Lung microvascular endothelial cell (primary cell): ENCODE data around the gene ARMC5. TPM values are rescaled to one million over a fixed set of nuclear protein-coding genes. Genes with fewer than 3 reads are reported as not detected.
"Not testable (repeated sequence)": the region's sequence is repeated elsewhere in the genome, so short reads cannot be mapped to it uniquely, and the experiment has no call there.

Experiments used
- DNase-seq, 2 donors: peaks; one replicate each; pipeline versions ENCODE4 v3.0.0 to v3.0.0-alpha.2; 2010; ENCODE audit warnings: low read depth in 2 of 2
- total RNA-seq: library from RNA; depleted of rRNA; stranded (reverse); fragments of >200 nt; gene quantifications from 2 replicates; pipeline ENCODE4 v1.2.1, GENCODE V29; 2014

The ARMC5 gene
- total RNA-seq, 1 donor from 2014 or later, result 17.3 TPM

DNA sequence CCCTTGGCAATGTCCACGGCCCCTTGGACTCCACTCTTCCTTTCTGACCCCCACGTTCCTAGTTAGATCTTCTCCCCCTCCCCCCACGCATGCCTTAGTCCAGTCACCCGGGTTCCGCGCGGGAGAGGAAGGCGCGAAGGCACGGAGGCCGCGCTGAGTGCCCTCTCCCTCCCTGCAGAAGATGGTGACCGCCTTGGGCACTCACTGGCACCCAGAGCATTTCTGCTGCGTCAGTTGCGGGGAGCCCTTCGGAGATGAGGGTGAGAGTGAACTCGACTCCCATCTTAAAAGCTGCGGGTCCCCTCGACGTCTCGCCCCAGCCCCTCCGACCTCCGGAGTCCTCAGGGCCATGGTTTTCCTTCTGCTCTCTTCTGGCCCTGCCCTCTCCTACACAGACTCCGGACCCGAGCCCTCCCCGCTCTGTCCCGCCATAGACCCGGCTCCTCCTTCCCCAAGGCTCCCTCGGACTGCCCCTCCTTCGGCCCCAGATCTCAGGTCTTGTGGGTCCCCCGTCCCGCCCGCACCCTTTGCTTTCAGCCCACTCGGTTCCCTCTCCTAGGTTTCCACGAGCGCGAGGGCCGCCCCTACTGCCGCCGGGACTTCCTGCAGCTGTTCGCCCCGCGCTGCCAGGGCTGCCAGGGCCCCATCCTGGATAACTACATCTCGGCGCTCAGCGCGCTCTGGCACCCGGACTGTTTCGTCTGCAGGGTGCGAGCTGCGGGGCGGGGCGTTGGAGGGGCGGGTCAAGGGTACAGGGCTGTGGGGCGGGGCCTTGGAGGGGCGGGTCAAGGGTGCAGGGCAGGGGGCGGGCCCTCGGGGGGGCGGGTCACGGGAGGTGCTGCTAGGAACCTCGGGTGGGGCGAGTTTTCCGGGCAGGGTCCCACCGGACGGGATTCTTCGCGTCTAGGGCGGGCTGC, 17.3 kb downstream of the ARMC5 start:
- DNase-seq, result no peak

DNA sequence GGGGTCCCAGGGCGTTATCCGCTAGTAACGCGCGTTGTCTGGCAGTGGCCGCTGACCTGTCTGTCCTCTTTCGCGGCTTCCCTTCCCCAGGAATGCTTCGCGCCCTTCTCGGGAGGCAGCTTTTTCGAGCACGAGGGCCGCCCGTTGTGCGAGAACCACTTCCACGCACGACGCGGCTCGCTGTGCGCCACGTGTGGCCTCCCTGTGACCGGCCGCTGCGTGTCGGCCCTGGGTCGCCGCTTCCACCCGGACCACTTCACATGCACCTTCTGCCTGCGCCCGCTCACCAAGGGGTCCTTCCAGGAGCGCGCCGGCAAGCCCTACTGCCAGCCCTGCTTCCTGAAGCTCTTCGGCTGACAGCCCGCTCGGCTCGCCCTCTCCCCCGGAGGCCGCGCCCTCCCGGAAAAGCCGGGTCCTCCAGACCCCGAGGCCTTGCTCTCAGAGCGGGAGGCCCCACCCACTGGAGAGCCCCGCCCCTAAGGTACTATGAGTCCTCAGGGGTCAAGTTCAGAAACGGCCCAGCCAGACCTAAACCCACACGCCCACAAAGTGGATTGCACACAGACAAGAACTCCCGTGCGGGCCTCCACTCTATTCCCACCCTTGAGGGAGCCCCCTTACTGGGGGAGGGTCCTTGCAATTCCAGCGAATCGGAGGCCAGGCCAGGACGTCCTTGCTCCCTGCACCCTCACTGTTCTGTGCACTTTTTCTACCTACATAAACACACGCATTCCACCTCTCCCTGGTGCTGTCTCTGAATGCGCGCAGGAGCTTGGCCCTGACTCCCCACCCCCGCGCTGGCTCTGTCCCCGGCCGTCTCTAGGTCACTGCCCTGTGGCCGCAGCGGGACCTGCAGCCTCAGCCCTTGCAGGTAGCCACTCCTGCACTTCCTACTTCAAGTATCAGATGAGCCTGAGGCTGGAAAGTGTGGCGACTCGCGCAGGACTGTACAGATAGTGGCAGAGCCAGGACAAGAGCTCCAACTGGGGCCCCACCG, 18.2 kb downstream of the ARMC5 start:
- no peak for DNase-seq

DNA sequence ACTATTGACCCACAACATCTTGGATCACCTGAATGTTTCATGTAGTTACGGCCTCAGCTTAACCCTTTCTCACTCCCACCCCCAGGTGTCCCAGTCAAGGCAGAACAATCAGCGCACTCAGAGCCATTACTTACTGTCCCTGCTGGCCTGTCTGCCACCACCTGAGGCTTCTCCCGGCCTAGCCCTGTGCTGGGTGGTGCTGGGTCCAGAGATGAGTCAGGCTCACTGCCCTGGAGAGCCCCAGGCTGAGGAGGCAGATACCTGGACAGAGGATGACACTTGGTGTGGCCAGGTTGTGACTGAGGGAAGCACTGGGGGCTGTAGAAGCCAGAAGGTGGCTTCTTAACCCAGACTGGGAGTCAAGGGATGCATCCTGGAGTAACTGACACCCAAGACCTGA, 19.7 kb downstream of the ARMC5 start:
- DNase-seq, result no peak

DNA sequence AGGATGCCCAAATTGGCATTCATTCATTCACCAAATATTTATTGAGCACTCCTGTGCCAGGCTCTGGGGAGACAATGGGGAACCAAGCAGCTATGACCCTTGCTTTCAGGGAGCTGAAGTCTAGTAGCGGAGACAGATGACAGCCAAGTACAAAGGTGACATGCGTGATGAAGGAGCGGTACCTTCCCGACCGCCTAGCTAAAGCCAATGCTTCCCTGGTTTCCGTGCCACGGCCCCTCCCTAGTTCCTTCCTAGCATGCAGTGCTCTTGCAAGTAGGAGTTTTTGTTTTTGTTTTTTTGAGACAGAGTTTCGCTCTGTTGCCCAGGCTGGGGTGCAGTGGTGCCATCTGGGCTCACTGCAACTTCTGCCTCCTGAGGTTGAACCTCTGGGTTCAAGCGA, 20.4 kb downstream of the ARMC5 start:
- DNase-seq, result no peak

DNA sequence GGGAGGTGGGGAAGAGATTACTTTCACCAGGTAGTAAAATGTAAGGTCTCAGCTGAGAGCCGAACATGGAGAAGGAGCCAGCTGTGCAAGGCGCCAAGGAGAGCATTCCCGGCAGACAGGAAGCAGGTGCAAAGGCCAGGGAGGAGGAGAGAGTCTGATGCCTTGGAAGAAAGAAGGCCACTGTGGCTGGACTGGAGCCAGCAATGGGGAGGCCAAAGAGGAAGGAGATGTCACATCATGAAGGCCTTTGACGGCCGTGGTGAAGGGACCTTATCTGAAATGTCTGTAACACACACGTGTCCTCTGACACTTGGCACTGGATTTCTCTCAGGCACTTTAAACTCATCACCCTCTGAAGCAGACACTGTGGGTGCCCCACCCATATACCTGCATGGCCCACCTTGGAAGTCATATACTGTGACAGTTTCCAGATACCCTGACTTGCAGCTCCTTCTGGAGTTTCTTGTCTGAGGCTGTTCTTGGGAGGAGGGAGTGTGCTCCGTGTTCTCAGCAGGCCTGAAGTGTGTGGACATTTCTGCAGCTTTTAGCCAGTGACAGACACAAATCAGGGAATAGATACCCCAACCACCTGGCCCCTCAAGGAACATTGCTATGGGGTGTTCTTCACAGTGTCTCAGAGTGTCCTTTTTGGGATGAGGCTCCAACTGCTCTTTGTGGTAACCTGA, 21.7 kb downstream of the ARMC5 start:
- DNase-seq, result peak in 1 of 2 donors; percentile 53

DNA sequence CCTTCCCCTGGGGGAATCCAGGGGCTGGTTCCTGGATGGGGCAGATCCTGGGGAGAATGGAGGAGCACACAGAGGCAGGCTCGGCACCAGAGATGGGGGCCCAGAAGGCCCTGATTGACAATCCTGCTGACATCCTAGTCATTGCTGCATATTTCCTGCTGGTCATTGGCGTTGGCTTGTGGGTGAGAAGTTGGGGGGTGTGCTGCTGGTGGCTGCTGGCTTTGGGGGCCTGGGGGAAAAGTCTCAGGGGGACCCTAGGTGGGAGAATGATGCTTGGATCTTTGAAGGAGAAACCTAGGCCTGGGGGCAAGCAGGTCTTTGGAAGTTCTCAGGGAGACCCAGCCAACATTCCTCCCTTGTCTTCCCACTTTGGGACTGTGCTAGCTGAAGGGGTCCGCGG, 23.8 kb downstream of the ARMC5 start, which contains the start of gene SLC5A2:
Gene SLC5A2, plus strand, starts transcription at position 43 of the 400 bp plus-strand sequence. Its CDS starts 14 bp downstream, at position 57.
- no peak for DNase-seq

DNA sequence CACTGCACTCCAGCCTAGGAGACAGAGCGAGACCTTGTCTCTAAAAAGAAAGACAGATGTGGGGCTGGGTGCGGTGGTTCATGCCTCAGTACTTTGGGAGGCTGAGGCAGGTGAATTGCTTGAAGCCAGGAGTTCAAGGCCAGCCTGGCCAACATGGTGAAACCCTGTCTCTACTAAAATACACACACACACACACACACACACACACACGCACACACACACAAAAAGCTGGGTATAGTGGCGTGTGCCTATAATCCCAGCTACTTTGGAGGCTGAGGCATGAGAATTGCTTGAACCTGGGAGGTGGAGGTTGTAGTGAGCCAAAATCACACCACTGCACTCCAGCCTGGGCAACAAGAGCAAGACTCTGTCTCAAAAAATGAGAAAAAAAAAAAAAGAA, 24.7 kb downstream of the ARMC5 start:
- DNase-seq, result not testable (repeated sequence)

DNA sequence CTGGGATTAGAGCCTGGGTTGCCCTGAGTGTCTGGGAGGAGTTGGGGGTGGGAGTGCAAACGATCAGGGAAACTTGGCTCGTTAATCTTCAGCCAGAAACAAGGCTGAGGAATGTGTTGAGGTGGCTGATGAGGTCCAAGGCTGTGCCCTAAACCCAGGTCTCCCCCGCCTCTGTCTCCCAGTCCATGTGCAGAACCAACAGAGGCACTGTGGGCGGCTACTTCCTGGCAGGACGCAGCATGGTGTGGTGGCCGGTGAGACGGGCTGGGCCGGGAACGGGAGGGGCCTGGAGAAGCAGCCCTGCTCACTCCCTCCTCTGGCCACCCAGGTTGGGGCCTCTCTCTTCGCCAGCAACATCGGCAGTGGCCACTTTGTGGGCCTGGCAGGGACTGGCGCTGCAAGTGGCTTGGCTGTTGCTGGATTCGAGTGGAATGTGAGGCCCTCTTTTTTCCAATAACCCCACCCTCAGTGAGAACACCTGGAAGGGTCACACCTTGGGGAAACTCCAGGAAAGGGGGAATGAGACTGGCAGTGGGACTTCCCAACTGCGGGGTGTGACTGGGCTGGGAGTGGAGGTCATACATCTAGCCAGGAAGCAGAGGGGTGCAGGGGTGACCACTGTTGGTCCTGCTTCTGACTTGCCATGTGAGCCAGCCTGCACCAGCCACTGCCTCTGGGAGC, 25.3 kb downstream of the ARMC5 start:
- DNase-seq, result no peak

DNA sequence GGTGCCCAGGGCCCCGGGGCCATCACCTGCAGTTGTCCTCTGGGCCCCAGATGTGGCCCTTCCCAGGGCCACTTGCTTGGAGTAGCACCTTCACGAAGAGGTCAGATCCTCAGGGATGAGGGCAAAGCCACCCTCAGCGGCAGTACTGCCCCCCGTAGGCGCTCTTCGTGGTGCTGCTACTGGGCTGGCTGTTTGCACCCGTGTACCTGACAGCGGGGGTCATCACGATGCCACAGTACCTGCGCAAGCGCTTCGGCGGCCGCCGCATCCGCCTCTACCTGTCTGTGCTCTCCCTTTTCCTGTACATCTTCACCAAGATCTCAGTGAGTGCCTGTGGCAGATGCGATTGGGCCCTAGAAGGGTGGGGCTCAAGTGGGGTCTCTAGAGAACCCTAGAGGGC, 26.3 kb downstream of the ARMC5 start:
- DNase-seq, result no peak

DNA sequence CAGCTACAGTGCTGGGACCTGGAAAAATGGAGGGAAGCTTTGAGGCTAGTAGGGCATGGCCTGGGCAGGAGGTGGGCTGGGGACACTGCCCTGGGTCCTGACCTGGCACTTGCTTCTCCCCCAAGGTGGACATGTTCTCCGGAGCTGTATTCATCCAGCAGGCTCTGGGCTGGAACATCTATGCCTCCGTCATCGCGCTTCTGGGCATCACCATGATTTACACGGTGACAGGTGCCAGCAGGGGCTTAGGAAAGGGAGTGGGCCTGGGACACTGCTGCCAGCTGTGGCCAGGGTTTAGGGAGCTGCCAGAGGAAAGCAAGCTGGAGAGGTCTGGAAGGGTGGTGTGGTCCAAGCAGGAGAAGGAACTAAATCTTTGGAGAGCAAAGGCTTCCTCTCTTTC, 26.7 kb downstream of the ARMC5 start:
- no peak for DNase-seq

DNA sequence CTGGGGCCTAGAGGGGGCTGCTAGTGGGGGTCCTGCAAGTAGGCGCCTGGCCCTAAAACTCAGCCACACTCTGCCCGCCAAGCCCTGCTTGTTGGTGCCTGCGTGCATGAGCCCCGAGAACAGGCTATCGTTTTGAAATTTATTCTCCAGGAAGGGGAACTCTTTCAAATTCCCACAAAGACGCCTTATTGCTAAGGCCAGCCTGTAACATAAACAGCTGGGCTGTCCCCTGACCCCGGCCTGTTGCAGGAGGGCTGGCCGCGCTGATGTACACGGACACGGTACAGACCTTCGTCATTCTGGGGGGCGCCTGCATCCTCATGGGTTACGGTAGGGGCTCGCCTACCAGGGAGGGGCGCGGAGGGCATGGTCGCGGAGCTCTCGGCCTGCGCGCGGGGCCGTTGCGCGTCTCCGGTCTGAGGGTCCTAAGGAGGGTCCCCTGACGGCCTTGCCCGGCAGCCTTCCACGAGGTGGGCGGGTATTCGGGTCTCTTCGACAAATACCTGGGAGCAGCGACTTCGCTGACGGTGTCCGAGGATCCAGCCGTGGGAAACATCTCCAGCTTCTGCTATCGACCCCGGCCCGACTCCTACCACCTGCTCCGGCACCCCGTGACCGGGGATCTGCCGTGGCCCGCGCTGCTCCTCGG, 27.9 kb downstream of the ARMC5 start:
- no peak for DNase-seq

DNA sequence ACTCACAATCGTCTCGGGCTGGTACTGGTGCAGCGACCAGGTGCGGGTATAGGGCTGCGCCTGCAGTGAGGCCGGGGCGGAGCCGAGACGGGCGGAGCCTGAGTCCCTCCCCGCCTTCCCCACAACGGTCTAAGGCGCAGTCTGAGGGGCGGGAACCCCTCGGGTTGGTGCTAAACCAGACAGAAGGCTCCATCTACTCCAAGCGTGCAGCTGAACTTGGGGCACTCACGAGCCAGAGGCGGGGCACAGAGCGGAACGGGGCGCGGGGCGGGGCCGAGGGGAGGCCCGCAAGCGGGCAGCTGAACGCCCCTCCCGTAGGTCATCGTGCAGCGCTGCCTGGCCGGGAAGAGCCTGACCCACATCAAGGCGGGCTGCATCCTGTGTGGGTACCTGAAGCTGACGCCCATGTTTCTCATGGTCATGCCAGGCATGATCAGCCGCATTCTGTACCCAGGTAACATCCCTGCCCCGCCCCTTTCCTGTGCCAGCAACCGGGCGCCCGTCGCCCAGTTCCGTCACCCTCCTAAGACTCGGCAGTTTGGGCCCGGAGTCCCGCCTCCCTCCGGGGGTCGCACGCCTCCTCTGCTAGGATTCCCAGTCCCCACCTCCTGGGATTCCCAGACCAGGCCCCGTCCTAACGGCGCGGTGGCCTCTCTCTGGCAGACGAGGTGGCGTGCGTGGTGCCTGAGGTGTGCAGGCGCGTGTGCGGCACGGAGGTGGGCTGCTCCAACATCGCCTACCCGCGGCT, 28.6 kb downstream of the ARMC5 start:
- no peak for DNase-seq

DNA sequence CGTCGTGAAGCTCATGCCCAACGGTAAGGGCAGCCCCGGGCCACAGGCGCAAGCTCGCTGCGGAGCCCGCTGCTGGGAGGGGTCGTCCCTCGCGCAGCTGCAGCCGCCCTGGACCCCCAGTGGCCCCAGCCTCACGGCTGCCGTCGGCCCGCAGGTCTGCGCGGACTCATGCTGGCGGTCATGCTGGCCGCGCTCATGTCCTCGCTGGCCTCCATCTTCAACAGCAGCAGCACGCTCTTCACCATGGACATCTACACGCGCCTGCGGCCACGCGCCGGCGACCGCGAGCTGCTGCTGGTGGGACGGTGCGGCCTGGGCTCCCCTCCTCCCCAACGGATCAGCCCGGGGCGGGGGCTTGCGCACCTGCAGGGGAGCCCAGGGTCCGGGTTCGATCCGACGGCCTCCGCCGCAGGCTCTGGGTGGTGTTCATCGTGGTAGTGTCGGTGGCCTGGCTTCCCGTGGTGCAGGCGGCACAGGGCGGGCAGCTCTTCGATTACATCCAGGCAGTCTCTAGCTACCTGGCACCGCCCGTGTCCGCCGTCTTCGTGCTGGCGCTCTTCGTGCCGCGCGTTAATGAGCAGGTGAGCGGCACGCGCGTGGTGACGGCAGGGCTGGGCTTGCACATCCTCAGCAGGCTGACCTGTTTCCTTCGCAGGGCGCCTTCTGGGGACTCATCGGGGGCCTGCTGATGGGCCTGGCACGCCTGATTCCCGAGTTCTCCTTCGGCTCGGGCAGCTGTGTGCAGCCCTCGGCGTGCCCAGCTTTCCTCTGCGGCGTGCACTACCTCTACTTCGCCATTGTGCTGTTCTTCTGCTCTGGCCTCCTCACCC, 29.4 kb downstream of the ARMC5 start:
- peak in 1 of 2 donors; percentile 58 for DNase-seq

DNA sequence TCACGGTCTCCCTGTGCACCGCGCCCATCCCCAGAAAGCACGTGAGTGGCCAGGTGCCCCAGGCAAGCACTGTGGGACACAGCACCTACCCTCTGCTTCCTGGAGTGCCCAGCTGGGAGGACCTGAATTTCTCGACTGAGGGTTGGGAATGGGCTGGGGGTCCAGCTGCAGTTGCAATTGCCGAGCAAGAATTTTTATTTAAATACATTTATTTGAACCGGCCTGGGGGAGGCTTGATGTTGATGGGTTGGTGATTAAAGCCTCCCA, 29.9 kb downstream of the ARMC5 start:
- DNase-seq, result no peak

DNA sequence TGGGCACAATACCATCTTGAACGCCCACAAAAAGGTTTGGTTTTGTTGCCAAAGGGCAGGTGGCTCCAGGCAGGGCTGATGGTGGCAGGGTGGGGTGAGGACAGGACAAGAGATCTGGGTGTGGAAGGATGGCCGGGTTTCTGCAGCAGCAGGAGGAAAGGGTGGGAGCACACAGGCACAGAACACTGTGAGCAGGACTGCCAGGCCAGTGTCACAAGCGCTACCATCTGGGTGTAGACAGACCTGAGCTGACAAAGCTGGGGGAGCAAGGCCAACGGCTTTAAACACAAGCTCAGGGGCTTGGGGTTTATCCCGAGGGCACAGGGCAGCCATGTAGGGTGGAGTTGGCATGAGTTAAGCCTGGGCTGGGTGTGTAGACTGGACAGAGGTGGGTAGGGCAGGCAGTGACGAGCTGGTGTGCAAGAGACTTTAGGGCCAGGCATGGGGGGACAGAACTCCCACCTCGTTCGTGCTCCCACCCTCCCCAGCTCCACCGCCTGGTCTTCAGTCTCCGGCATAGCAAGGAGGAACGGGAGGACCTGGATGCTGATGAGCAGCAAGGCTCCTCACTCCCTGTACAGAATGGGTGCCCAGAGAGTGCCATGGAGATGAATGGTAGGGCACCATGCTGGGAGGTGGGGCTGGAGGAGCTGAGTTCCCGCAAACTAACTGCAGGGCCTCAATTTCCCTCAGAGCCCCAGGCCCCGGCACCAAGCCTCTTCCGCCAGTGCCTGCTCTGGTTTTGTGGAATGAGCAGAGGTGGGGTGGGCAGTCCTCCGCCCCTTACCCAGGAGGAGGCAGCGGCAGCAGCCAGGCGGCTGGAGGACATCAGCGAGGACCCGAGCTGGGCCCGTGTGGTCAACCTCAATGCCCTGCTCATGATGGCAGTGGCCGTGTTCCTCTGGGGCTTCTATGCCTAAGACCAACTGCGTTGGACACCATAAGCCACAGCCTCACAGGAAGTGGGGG, 30.6 kb downstream of the ARMC5 start:
- no peak for DNase-seq

DNA sequence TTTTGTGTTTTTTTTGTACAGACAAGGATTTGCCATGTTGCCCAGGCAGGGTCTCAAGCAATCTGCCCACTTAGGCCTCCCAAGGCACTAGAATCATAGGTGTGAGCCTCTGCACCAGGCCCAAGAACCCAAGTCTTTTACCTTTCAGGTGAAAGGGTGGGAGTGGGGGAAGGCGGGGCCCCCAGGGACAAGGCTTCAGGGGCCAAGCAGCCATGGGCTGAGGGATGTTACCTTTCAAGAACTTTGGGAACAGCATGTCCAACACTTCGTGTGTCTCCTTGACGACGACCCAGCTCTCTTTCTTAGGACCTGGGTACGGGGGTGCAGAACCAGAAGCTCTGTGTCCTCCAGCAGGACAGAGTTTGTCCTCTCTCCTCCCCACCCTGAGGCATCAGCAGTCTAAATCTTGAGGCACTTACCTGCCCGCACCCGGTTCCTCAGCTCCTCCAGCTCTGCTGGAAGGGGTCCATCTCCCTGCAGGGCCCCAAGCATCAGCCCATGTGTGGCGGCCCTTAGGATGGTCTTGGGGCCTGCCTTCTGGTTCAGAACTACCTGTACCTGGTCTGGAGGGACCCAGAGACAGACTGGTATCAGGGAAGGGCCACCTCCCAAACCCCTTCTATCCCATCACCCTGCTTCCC, 32.6 kb downstream of the ARMC5 start:
- DNase-seq, result no peak

DNA sequence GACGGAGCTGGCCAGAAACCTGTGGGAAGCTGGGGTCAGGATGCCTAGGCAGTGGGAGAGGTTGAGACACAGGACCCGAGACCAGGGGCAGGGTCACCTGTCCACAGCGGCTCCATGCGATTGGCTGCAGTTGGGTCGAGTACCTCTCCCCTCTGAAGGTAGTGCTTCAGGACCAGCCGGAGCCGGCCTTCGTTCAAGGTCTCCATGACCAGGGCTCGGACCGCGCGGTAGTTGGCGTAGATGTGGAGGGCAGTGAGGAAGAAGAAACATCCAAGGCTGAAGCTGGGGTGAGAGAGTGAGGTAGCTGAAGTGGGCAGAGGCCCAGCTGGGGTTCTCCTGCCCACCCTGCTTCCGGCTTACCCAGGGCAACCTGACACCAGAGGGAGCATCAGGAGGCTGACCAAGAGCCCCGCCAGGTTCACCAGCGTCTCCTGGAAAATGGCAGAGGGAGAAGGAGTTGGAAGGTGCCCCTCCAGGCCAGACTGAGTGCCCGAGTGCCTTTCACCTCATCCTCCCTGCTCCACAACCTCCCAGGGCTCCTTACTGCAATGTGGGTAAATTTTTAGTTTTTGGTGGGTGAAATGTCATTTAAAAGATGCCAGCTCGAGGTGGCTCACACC, 34.3 kb downstream of the ARMC5 start:
- DNase-seq, result no peak
